ENCODE data around the gene PRIMA1. TPM values are rescaled to one million over a fixed set of nuclear protein-coding genes. Genes with fewer than 3 reads are reported as not detected.

The PRIMA1 gene
- polyA plus RNA-seq, 1 of the 3 experiments (the other 2 are of a cell fraction), result 0.18 TPM

GRCh38 chr14:93683226-93683625 lies 105.1 kb downstream of the PRIMA1 start:
- no peak overlapping the region for H3K4me2 ChIP-seq
- H3K27ac ChIP-seq (ENCODE audit: low read depth in 2 of 2, low read length in 1 of 2), result no peak overlapping the region
- TF ChIP-seq PBX3 (IDR thresholded peaks at IDR 0.05) (no peak), RFX5 (IDR thresholded peaks at IDR 0.05; ENCODE audit: low read length) (no peak), REST (IDR thresholded peaks at IDR 0.05; ENCODE audit: low read depth, low read length) (no peak), FOXM1 (IDR thresholded peaks at IDR 0.05; ENCODE audit: low read depth) (no peak), ZBTB33 (IDR thresholded peaks at IDR 0.05; ENCODE audit: borderline replicate concordance, low read depth) (no peak), TCF12 (IDR thresholded peaks at IDR 0.05) (no peak), CHD2 (IDR thresholded peaks at IDR 0.05; ENCODE audit: low read length, partially characterized antibody) (no peak), USF1 (IDR thresholded peaks at IDR 0.05; ENCODE audit: borderline replicate concordance, low read depth) (peak; percentile 38; the same call in 1 of the 2 replicates)
- H3K9ac ChIP-seq, result no peak overlapping the region
- H2AFZ ChIP-seq (ENCODE audit: low read depth), result no peak overlapping the region
- no peaks in the 10 kb centered on the region for H3K79me2 ChIP-seq (ENCODE audit: insufficient read depth)
- WGBS (ENCODE audit: low lambda C conversion rate), result 51% methylated on average over 5 of the region's 5 CpGs
- H3K4me3 ChIP-seq (ENCODE audit: low read depth in 2 of 2, low read length in 1 of 2), result no peak overlapping the region
- no peaks in the 10 kb centered on the region for H3F3A ChIP-seq (replicated peaks; ENCODE audit: insufficient read depth)
- peak; percentile 33 for DNase-seq
- H4K20me1 ChIP-seq (ENCODE audit: insufficient read depth), result no peaks in the 10 kb centered on the region
- H3K9me2 ChIP-seq, result no peaks in the 10 kb centered on the region
- ChIA-PET CTCF (interaction anchor here (0.7 to 0.8 kb wide), 3 partner anchors 11 to 36 kb away, joined by 3 read pairs; no protein-coding TSS in a partner anchor), POLR2A (no interaction called here)
- H3K9me3 ChIP-seq, result 0 out of 2 replicates have a peak, but pooled peaks cover 4% of the 10 kb centered on the region
- no peaks in the 10 kb centered on the region for H3K27me3 ChIP-seq (ENCODE audit: insufficient read depth)
- peaks cover 0 to 3% of the 10 kb centered on the region in 2 experiments; a peak in 2 of 4 replicates for H3K4me1 ChIP-seq (ENCODE audit: control insufficient read depth in 1 of 2, insufficient read depth in 2 of 2, low read depth in 1 of 2, low read length in 1 of 2)
- no peaks in the 10 kb centered on the region for H3K36me3 ChIP-seq (replicated peaks in 1 of 2; ENCODE audit: control insufficient read depth in 1 of 2, insufficient read depth in 2 of 2, low read length in 1 of 2)

- 4% methylated on average over 2 of the region's 2 CpGs for WGBS (ENCODE audit: low lambda C conversion rate)
- Histone ChIP-seq H4K20me1 (ENCODE audit: insufficient read depth) (no peaks in the 10 kb centered on the region), H3K4me2 (no peak overlapping the region), H3K79me2 (ENCODE audit: insufficient read depth) (no peaks in the 10 kb centered on the region), H3F3A (replicated peaks; ENCODE audit: insufficient read depth) (no peaks in the 10 kb centered on the region), H3K27ac (ENCODE audit: low read depth in 2 of 2, low read length in 1 of 2) (no peak overlapping the region), H3K9me3 (0 out of 2 replicates have a peak, but pooled peaks cover 4% of the 10 kb centered on the region), H2AFZ (ENCODE audit: low read depth) (no peak overlapping the region), H3K9me2 (no peaks in the 10 kb centered on the region), H3K4me1 (ENCODE audit: control insufficient read depth in 1 of 2, insufficient read depth in 2 of 2, low read depth in 1 of 2, low read length in 1 of 2) (peaks cover 0 to 3% of the 10 kb centered on the region in 2 experiments; a peak in 2 of 4 replicates), H3K9ac (no peak overlapping the region), H3K4me3 (ENCODE audit: low read depth in 2 of 2, low read length in 1 of 2) (no peak overlapping the region), H3K36me3 (replicated peaks in 1 of 2; ENCODE audit: control insufficient read depth in 1 of 2, insufficient read depth in 2 of 2, low read length in 1 of 2) (no peaks in the 10 kb centered on the region), H3K27me3 (ENCODE audit: insufficient read depth) (no peaks in the 10 kb centered on the region)
- ChIA-PET CTCF (no interaction called here), POLR2A (no interaction called here)
- no peak for TF ChIP-seq RAD21 (IDR thresholded peaks at IDR 0.05; ENCODE audit: low read length)
- DNase-seq, result no peak
These were observed 105.8 kb downstream of the PRIMA1 start for GRCh38 chr14:93682459-93682858.

Measured in SK-N-SH (cell line).